SJSA1 (cell line): ENCODE data around the gene MLIP. TPM values are rescaled to one million over a fixed set of nuclear protein-coding genes. Genes with fewer than 3 reads are reported as not detected.
"Not testable (repeated sequence)": the region's sequence is repeated elsewhere in the genome, so short reads cannot be mapped to it uniquely, and the experiment has no call there.

Source experiments
- DNase-seq, 2 experiments: peaks; one replicate each; pipeline ENCODE4 v3.0.0-alpha.2; 2015 to 2020; ENCODE audit warnings: low spot score in 2 of 2, low read depth in 1 of 2
- H3K27ac ChIP-seq: fragments of 250-450 bp; sonication (Bioruptor Pico); 2 replicates; pipeline ENCODE4 v1.5.1; 2020; ENCODE audit warnings: mild to moderate bottlenecking, moderate library complexity
- H3K27me3 ChIP-seq: fragments of 250-450 bp; sonication (Bioruptor Pico); replicated peaks from 2 replicates; pipeline ENCODE4 v1.5.1; 2020; ENCODE audit warnings: mild to moderate bottlenecking, moderate library complexity
- H3K36me3 ChIP-seq: fragments of 250-450 bp; sonication (Bioruptor Pico); 2 replicates; pipeline ENCODE4 v1.5.1; 2020; ENCODE audit warnings: mild to moderate bottlenecking
- H3K4me1 ChIP-seq: fragments of 250-450 bp; sonication (Bioruptor Pico); replicated peaks from 2 replicates; pipeline ENCODE4 v1.6.1; 2021; ENCODE audit warnings: mild to moderate bottlenecking
- H3K4me3 ChIP-seq: fragments of 250-450 bp; sonication (Bioruptor Pico); 2 replicates; pipeline ENCODE4 v1.5.1; 2020; ENCODE audit warnings: mild to moderate bottlenecking
- H3K9me3 ChIP-seq: fragments of 250-450 bp; sonication (Bioruptor Pico); replicated peaks from 2 replicates; pipeline ENCODE4 v1.5.1; 2020; ENCODE audit warnings: mild to moderate bottlenecking
- total RNA-seq: library from RNA; depleted of rRNA; stranded (reverse); fragments of >200 nt; shearing (Covaris generic); gene quantifications from 2 replicates; pipeline ENCODE4 v1.2.3, GENCODE V29; 2014

Gene MLIP
- total RNA-seq, 1 experiment from 2014 or later, result not detected

DNA sequence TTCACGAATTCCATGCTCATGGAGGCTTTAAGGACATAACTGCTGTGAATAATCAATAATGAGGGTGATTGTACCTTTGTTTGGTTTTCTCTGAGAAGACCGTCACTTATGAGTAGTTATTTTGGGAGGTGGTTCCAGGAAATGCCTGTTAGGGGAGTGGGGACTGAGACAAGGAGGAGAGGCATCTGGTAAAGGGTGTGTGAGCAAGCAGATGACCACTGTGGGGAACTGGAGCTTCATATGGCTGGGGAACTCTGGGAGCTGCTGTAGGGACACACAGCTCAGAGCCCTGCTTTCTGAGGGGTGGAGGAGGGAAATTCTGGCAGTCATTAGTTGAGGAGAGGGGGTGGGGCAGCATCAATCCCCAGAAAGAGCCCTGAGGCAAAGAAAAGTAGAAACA lies 125.7 kb downstream of the MLIP start:
- Histone ChIP-seq H3K4me3 (no peak overlapping the region), H3K27ac (no peak overlapping the region)

DNA sequence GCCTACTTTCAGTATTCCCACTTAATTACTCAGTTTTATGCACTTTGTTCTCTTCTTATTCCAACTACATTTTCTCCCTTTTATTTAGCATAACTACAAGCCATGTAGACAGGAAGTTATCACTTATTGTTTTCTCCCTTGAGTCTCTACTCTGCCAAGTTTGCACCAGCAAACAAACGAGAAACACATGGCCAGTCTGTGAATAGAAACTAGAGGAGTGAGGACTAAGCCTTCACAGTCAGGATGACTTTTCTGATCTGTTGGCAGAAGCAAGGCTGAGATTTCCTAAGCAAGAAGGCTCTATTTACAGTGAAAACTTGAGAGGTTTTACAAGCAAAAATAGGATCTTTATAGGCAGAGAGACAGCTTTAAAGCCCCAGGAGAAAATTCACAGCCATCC lies 127.2 kb downstream of the MLIP start:
- Histone ChIP-seq H3K9me3 (no peaks in the 10 kb centered on the region), H3K4me3 (no peak overlapping the region), H3K4me1 (no peaks in the 10 kb centered on the region), H3K27me3 (no peaks in the 10 kb centered on the region), H3K36me3 (no peaks in the 10 kb centered on the region), H3K27ac (no peak overlapping the region)
- DNase-seq, result no peak

More for the DNA sequence above, 125.7 kb downstream of the MLIP start:
- Histone ChIP-seq H3K36me3 (no peaks in the 10 kb centered on the region), H3K27me3 (no peaks in the 10 kb centered on the region), H3K9me3 (no peaks in the 10 kb centered on the region), H3K4me1 (no peaks in the 10 kb centered on the region)
- DNase-seq, result no peak

DNA sequence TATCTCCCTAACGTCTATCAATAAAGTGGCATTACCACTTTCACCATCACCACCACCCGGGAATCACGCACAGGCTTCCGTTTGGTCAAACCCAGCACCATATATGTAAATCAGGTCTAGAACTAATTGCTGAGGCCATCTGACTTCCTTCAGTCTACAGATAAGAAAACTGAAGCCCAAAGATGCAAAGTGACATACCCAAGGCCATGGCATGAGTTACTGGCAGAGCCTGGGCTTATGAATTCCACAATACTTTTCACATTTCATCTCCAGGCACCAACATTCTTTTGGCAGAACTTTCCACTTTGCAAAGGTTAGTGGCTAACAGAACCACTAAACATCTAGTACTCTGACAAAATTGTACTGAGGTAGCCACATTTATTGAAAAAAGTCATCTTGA lies 132.5 kb downstream of the MLIP start:
- no peak for DNase-seq
- H3K4me3 ChIP-seq, result no peak overlapping the region
- H3K27ac ChIP-seq, result no peak overlapping the region
- no peaks in the 10 kb centered on the region for H3K9me3 ChIP-seq
- H3K27me3 ChIP-seq, result no peaks in the 10 kb centered on the region
- no peaks in the 10 kb centered on the region for H3K4me1 ChIP-seq
- no peaks in the 10 kb centered on the region for H3K36me3 ChIP-seq

DNA sequence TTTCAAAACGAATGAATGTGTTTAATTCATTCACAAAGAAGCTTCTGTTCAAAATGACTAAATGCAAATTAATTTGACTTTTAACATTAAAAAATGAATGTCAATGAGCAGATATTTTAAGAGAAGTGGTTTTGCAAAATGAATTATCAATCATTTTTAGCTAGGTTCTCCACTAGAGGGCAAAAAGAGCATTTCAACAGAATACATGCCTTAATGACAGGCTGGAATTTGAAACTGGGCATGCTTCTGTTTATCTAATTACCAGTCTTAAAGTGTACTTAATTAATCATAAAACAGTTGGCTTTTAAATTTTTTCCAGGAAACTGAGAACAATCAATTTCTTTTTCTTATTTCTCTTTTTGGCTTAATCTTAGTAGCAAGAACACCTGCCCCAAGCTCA lies 133.2 kb downstream of the MLIP start:
- no peak overlapping the region for H3K4me3 ChIP-seq
- no peak overlapping the region for H3K27ac ChIP-seq
- H3K4me1 ChIP-seq, result no peaks in the 10 kb centered on the region
- peak in 1 of 2 experiments; percentile 5 for DNase-seq
- H3K9me3 ChIP-seq, result no peaks in the 10 kb centered on the region
- no peaks in the 10 kb centered on the region for H3K27me3 ChIP-seq
- no peaks in the 10 kb centered on the region for H3K36me3 ChIP-seq

DNA sequence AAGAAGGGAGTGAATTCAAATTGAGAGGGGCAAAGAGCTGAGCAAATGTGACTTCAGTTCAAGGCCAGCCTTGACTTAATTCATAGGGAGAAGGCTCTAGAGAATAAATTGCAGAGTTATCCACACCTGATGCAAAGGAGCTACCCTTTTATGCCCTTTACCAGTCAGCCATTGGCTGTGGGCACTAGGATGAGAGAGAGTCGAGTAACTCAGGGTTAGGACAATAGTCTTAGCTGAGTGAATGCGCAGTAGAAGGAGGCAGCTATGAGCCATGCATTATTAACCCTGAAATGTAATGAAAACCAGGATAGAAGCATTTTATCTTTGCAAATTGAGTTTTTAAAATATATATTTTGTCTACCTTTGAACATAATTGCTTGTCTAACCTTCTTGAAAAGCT lies 134.0 kb downstream of the MLIP start:
- no peaks in the 10 kb centered on the region for H3K4me1 ChIP-seq
- no peak for DNase-seq
- no peaks in the 10 kb centered on the region for H3K27me3 ChIP-seq
- no peak overlapping the region for H3K4me3 ChIP-seq
- H3K27ac ChIP-seq, result no peak overlapping the region
- no peaks in the 10 kb centered on the region for H3K36me3 ChIP-seq
- no peaks in the 10 kb centered on the region for H3K9me3 ChIP-seq

DNA sequence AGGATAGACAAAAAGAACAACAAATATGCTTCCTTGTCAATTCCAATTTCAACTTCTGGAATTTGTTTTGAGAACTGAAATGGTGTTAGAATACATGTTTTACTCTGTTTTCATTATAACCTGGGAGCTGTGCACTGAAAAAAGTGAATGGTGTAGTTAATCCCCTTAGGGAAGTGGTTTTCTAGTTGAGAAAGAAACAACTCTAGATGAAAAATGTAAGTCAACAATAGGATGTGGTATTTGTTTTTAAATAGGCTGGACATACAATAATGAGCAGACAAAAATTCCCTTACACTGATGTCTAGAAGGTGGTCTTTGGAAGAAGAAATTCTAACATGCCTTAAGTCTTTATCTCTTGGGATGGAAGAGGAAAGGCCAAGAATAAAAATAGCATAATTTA lies 137.1 kb downstream of the MLIP start:
- H3K27me3 ChIP-seq, result no peaks in the 10 kb centered on the region
- no peaks in the 10 kb centered on the region for H3K4me1 ChIP-seq
- H3K36me3 ChIP-seq, result no peaks in the 10 kb centered on the region
- H3K4me3 ChIP-seq, result no peak overlapping the region
- no peak overlapping the region for H3K27ac ChIP-seq
- H3K9me3 ChIP-seq, result no peaks in the 10 kb centered on the region
- no peak for DNase-seq

- no peaks in the 10 kb centered on the region for H3K9me3 ChIP-seq
These were observed 137.8 kb downstream of the MLIP start for GRCh38 chr6:54248994-54249393.

GRCh38 chr6:54249812-54250211 lies 138.6 kb downstream of the MLIP start:
- not testable (repeated sequence) for H3K4me3 ChIP-seq, H3K27ac ChIP-seq, H3K9me3 ChIP-seq, H3K36me3 ChIP-seq, H3K4me1 ChIP-seq, H3K27me3 ChIP-seq, DNase-seq

More at GRCh38 chr6:54248994-54249393, 137.8 kb downstream of the MLIP start:
- no peaks in the 10 kb centered on the region for H3K4me1 ChIP-seq
- DNase-seq, result no peak
- H3K4me3 ChIP-seq, result no peak overlapping the region
- H3K27me3 ChIP-seq, result no peaks in the 10 kb centered on the region
- no peak overlapping the region for H3K27ac ChIP-seq
- H3K36me3 ChIP-seq, result no peaks in the 10 kb centered on the region

- Histone ChIP-seq H3K27ac (no peak overlapping the region), H3K36me3 (no peaks in the 10 kb centered on the region), H3K9me3 (no peaks in the 10 kb centered on the region), H3K4me1 (no peaks in the 10 kb centered on the region), H3K4me3 (no peak overlapping the region), H3K27me3 (no peaks in the 10 kb centered on the region)
- DNase-seq, result no peak
These were observed 141.3 kb downstream of the MLIP start for GRCh38 chr6:54252496-54252895.

GRCh38 chr6:54252916-54253315 lies 141.7 kb downstream of the MLIP start:
- no peaks in the 10 kb centered on the region for H3K36me3 ChIP-seq
- no peaks in the 10 kb centered on the region for H3K4me1 ChIP-seq
- no peaks in the 10 kb centered on the region for H3K9me3 ChIP-seq
- H3K27ac ChIP-seq, result no peak overlapping the region
- H3K27me3 ChIP-seq, result no peaks in the 10 kb centered on the region
- H3K4me3 ChIP-seq, result no peak overlapping the region
- no peak for DNase-seq

DNA sequence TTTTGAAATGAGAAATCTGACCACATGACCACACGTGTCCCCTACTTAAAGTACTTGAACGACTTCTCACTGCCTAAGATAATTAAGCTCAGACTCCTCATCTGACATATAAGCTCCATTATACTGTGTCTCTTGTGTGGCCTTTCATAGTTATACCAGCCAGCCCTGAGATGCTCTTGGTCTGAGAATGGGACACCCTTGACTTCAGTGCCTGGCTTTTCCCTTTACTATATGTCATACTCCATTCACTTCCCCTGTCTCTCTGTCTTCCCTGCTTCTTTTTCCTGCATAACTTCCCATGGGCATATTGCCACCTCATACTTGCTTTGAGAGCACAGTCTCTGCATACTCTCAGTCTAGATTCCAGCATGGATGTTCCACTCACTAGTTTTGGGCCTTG lies 143.6 kb downstream of the MLIP start:
- no peak for DNase-seq
- Histone ChIP-seq H3K27ac (no peak overlapping the region), H3K4me3 (no peak overlapping the region), H3K9me3 (no peaks in the 10 kb centered on the region), H3K27me3 (no peaks in the 10 kb centered on the region), H3K4me1 (no peaks in the 10 kb centered on the region), H3K36me3 (no peaks in the 10 kb centered on the region)

GRCh38 chr6:54255886-54256285 lies 144.6 kb downstream of the MLIP start:
- no peaks in the 10 kb centered on the region for H3K36me3 ChIP-seq
- no peaks in the 10 kb centered on the region for H3K27me3 ChIP-seq
- no peak for DNase-seq
- H3K4me1 ChIP-seq, result no peaks in the 10 kb centered on the region
- H3K4me3 ChIP-seq, result no peak overlapping the region
- no peak overlapping the region for H3K27ac ChIP-seq
- H3K9me3 ChIP-seq, result no peaks in the 10 kb centered on the region

- Histone ChIP-seq H3K4me1 (no peaks in the 10 kb centered on the region), H3K4me3 (no peak overlapping the region), H3K27ac (no peak overlapping the region), H3K36me3 (no peaks in the 10 kb centered on the region), H3K9me3 (no peaks in the 10 kb centered on the region), H3K27me3 (no peaks in the 10 kb centered on the region)
- no peak for DNase-seq
These were observed 148.8 kb downstream of the MLIP start for GRCh38 chr6:54260025-54260424.

- no peaks in the 10 kb centered on the region for H3K9me3 ChIP-seq
- DNase-seq, result no peak
These were observed 151.3 kb downstream of the MLIP start for GRCh38 chr6:54262499-54262898.

GRCh38 chr6:54262971-54263370 lies 151.7 kb downstream of the MLIP start:
- Histone ChIP-seq H3K4me3 (no peak overlapping the region), H3K36me3 (no peaks in the 10 kb centered on the region), H3K9me3 (no peaks in the 10 kb centered on the region), H3K27ac (no peak overlapping the region), H3K4me1 (no peaks in the 10 kb centered on the region), H3K27me3 (no peaks in the 10 kb centered on the region)
- DNase-seq, result no peak

More at GRCh38 chr6:54262499-54262898, 151.3 kb downstream of the MLIP start:
- Histone ChIP-seq H3K4me3 (no peak overlapping the region), H3K27me3 (no peaks in the 10 kb centered on the region), H3K4me1 (no peaks in the 10 kb centered on the region), H3K36me3 (no peaks in the 10 kb centered on the region), H3K27ac (no peak overlapping the region)
